ENCODE data around the gene MAP2K1.

Gene MAP2K1

GRCh38 chr15:66419471-66419870 lies 32.8 kb downstream of the MAP2K1 start:
- no peak overlapping the region for H3K4me3 ChIP-seq (ENCODE audit: control insufficient read depth in 1 of 7, extremely low read depth in 1 of 7, insufficient read depth in 4 of 7, low read depth in 2 of 7, low read length in 6 of 7)
- peaks cover 0 to 7% (median 0%) of the 10 kb centered on the region in 4 experiments for H3K4me1 ChIP-seq (ENCODE audit: control extremely low read depth in 1 of 4, control insufficient read depth in 4 of 4, insufficient read depth in 4 of 4, low read length in 3 of 4)
- CTCF ChIA-PET: no interaction called here
- H3K27me3 ChIP-seq (replicated peaks in 2 of 5; ENCODE audit: control insufficient read depth in 4 of 5, insufficient read depth in 5 of 5, low read length in 4 of 5): no peaks in the 10 kb centered on the region
- H3K9me3 ChIP-seq (ENCODE audit: control extremely low read depth in 1 of 5, control insufficient read depth in 4 of 5, insufficient read depth in 2 of 5, low read depth in 1 of 5, low read length in 4 of 5): peaks cover 0 to 6% (median 6%) of the 10 kb centered on the region in 5 experiments
- no peak overlapping the region for H3K27ac ChIP-seq (ENCODE audit: insufficient read depth in 1 of 2, low read depth in 1 of 2, low read length in 2 of 2, poor library complexity in 1 of 2, severe bottlenecking in 2 of 2)
- no CpG with 5 or more reads among the region's 3 CpGs for WGBS (ENCODE audit: insufficient coverage)
- POLR2A ChIA-PET: no interaction called here
- no peaks in the 10 kb centered on the region for H3K36me3 ChIP-seq (ENCODE audit: control insufficient read depth in 4 of 4, insufficient read depth in 4 of 4, low read length in 3 of 4)
- no peak for DNase-seq

GRCh38 chr15:66422347-66422746 lies 35.6 kb downstream of the MAP2K1 start:
- 97% methylated on average over 3 of the region's 4 CpGs for WGBS (ENCODE audit: insufficient coverage)
- POLR2A ChIA-PET: no interaction called here

GRCh38 chr15:66423149-66423548 lies 36.4 kb downstream of the MAP2K1 start:
- H3K4me3 ChIP-seq (ENCODE audit: control insufficient read depth in 1 of 7, extremely low read depth in 1 of 7, insufficient read depth in 4 of 7, low read depth in 2 of 7, low read length in 6 of 7): no peak overlapping the region
- CTCF ChIA-PET: no interaction called here
- no peaks in the 10 kb centered on the region for H3K36me3 ChIP-seq (ENCODE audit: control insufficient read depth in 4 of 4, insufficient read depth in 4 of 4, low read length in 3 of 4)
- no peak overlapping the region for H3K27ac ChIP-seq (ENCODE audit: insufficient read depth in 1 of 2, low read depth in 1 of 2, low read length in 2 of 2, poor library complexity in 1 of 2, severe bottlenecking in 2 of 2)
- DNase-seq: no peak
- WGBS (ENCODE audit: insufficient coverage): 100% methylated on average over 2 of the region's 3 CpGs
- H3K4me1 ChIP-seq (ENCODE audit: control extremely low read depth in 1 of 4, control insufficient read depth in 4 of 4, insufficient read depth in 4 of 4, low read length in 3 of 4): peaks cover 0 to 13% (median 0%) of the 10 kb centered on the region in 4 experiments
- no peaks in the 10 kb centered on the region for H3K9me3 ChIP-seq (ENCODE audit: control extremely low read depth in 1 of 5, control insufficient read depth in 4 of 5, insufficient read depth in 2 of 5, low read depth in 1 of 5, low read length in 4 of 5)
- POLR2A ChIA-PET: no interaction called here
- H3K27me3 ChIP-seq (replicated peaks in 2 of 5; ENCODE audit: control insufficient read depth in 4 of 5, insufficient read depth in 5 of 5, low read length in 4 of 5): no peaks in the 10 kb centered on the region

More at GRCh38 chr15:66422347-66422746, 35.6 kb downstream of the MAP2K1 start:
- DNase-seq: no peak
- H3K9me3 ChIP-seq (ENCODE audit: control extremely low read depth in 1 of 5, control insufficient read depth in 4 of 5, insufficient read depth in 2 of 5, low read depth in 1 of 5, low read length in 4 of 5): no peaks in the 10 kb centered on the region
- no peak overlapping the region for H3K4me3 ChIP-seq (ENCODE audit: control insufficient read depth in 1 of 7, extremely low read depth in 1 of 7, insufficient read depth in 4 of 7, low read depth in 2 of 7, low read length in 6 of 7)
- no peak overlapping the region for H3K27ac ChIP-seq (ENCODE audit: insufficient read depth in 1 of 2, low read depth in 1 of 2, low read length in 2 of 2, poor library complexity in 1 of 2, severe bottlenecking in 2 of 2)
- H3K27me3 ChIP-seq (replicated peaks in 2 of 5; ENCODE audit: control insufficient read depth in 4 of 5, insufficient read depth in 5 of 5, low read length in 4 of 5): no peaks in the 10 kb centered on the region
- H3K36me3 ChIP-seq (ENCODE audit: control insufficient read depth in 4 of 4, insufficient read depth in 4 of 4, low read length in 3 of 4): no peaks in the 10 kb centered on the region
- H3K4me1 ChIP-seq (ENCODE audit: control extremely low read depth in 1 of 4, control insufficient read depth in 4 of 4, insufficient read depth in 4 of 4, low read length in 3 of 4): peaks cover 0 to 16% (median 0%) of the 10 kb centered on the region in 4 experiments
- CTCF ChIA-PET: no interaction called here

GRCh38 chr15:66424963-66425612 lies 38.4 kb downstream of the MAP2K1 start:
- H3K4me1 ChIP-seq (ENCODE audit: control extremely low read depth in 1 of 4, control insufficient read depth in 4 of 4, insufficient read depth in 4 of 4, low read length in 3 of 4): peaks cover 0 to 18% (median 0%) of the 10 kb centered on the region in 4 experiments
- ChIA-PET POLR2A (no interaction called here), CTCF (no interaction called here)
- WGBS (ENCODE audit: insufficient coverage): 96% methylated on average over 8 of the region's 9 CpGs
- H3K36me3 ChIP-seq (ENCODE audit: control insufficient read depth in 4 of 4, insufficient read depth in 4 of 4, low read length in 3 of 4): no peaks in the 10 kb centered on the region
- no peak overlapping the region for H3K4me3 ChIP-seq (ENCODE audit: control insufficient read depth in 1 of 7, extremely low read depth in 1 of 7, insufficient read depth in 4 of 7, low read depth in 2 of 7, low read length in 6 of 7)
- no peaks in the 10 kb centered on the region for H3K9me3 ChIP-seq (ENCODE audit: control extremely low read depth in 1 of 5, control insufficient read depth in 4 of 5, insufficient read depth in 2 of 5, low read depth in 1 of 5, low read length in 4 of 5)
- no peaks in the 10 kb centered on the region for H3K27me3 ChIP-seq (replicated peaks in 2 of 5; ENCODE audit: control insufficient read depth in 4 of 5, insufficient read depth in 5 of 5, low read length in 4 of 5)
- no peak for DNase-seq
- no peak overlapping the region for H3K27ac ChIP-seq (ENCODE audit: insufficient read depth in 1 of 2, low read depth in 1 of 2, low read length in 2 of 2, poor library complexity in 1 of 2, severe bottlenecking in 2 of 2)

- H3K4me1 ChIP-seq (ENCODE audit: control extremely low read depth in 1 of 4, control insufficient read depth in 4 of 4, insufficient read depth in 4 of 4, low read length in 3 of 4): peaks cover 0 to 18% (median 0%) of the 10 kb centered on the region in 4 experiments
- H3K27ac ChIP-seq (ENCODE audit: insufficient read depth in 1 of 2, low read depth in 1 of 2, low read length in 2 of 2, poor library complexity in 1 of 2, severe bottlenecking in 2 of 2): no peak overlapping the region
- H3K9me3 ChIP-seq (ENCODE audit: control extremely low read depth in 1 of 5, control insufficient read depth in 4 of 5, insufficient read depth in 2 of 5, low read depth in 1 of 5, low read length in 4 of 5): no peaks in the 10 kb centered on the region
- POLR2A ChIA-PET: no interaction called here
- CTCF ChIA-PET: no interaction called here
- H3K36me3 ChIP-seq (ENCODE audit: control insufficient read depth in 4 of 4, insufficient read depth in 4 of 4, low read length in 3 of 4): no peaks in the 10 kb centered on the region
- WGBS (ENCODE audit: insufficient coverage): no CpG with 5 or more reads among the region's 4 CpGs
- no peaks in the 10 kb centered on the region for H3K27me3 ChIP-seq (replicated peaks in 2 of 5; ENCODE audit: control insufficient read depth in 4 of 5, insufficient read depth in 5 of 5, low read length in 4 of 5)
- no peak overlapping the region for H3K4me3 ChIP-seq (ENCODE audit: control insufficient read depth in 1 of 7, extremely low read depth in 1 of 7, insufficient read depth in 4 of 7, low read depth in 2 of 7, low read length in 6 of 7)
- DNase-seq: no peak
Observed at GRCh38 chr15:66425837-66426236, 39.1 kb downstream of the MAP2K1 start.

- H3K4me1 ChIP-seq (ENCODE audit: control extremely low read depth in 1 of 4, control insufficient read depth in 4 of 4, insufficient read depth in 4 of 4, low read length in 3 of 4): peaks cover 0 to 18% (median 0%) of the 10 kb centered on the region in 4 experiments
- DNase-seq: peak in 2 of 3 donors; percentile 3 to 13
- no peaks in the 10 kb centered on the region for H3K36me3 ChIP-seq (ENCODE audit: control insufficient read depth in 4 of 4, insufficient read depth in 4 of 4, low read length in 3 of 4)
- no peak overlapping the region for H3K27ac ChIP-seq (ENCODE audit: insufficient read depth in 1 of 2, low read depth in 1 of 2, low read length in 2 of 2, poor library complexity in 1 of 2, severe bottlenecking in 2 of 2)
- ChIA-PET POLR2A (no interaction called here), CTCF (interaction anchor here (0.6 kb wide), 1 partner anchor 640 kb away, joined by 4 read pairs; no protein-coding TSS in a partner anchor)
- no peak overlapping the region for H3K4me3 ChIP-seq (ENCODE audit: control insufficient read depth in 1 of 7, extremely low read depth in 1 of 7, insufficient read depth in 4 of 7, low read depth in 2 of 7, low read length in 6 of 7)
- WGBS (ENCODE audit: insufficient coverage): 83% methylated on average over 2 of the region's 4 CpGs
- no peaks in the 10 kb centered on the region for H3K9me3 ChIP-seq (ENCODE audit: control extremely low read depth in 1 of 5, control insufficient read depth in 4 of 5, insufficient read depth in 2 of 5, low read depth in 1 of 5, low read length in 4 of 5)
- H3K27me3 ChIP-seq (replicated peaks in 2 of 5; ENCODE audit: control insufficient read depth in 4 of 5, insufficient read depth in 5 of 5, low read length in 4 of 5): no peaks in the 10 kb centered on the region
Observed at GRCh38 chr15:66429117-66429516, 42.4 kb downstream of the MAP2K1 start.

GRCh38 chr15:66429546-66429945 lies 42.8 kb downstream of the MAP2K1 start:
- H3K4me1 ChIP-seq (ENCODE audit: control extremely low read depth in 1 of 4, control insufficient read depth in 4 of 4, insufficient read depth in 4 of 4, low read length in 3 of 4): peaks cover 0 to 18% (median 0%) of the 10 kb centered on the region in 4 experiments
- H3K9me3 ChIP-seq (ENCODE audit: control extremely low read depth in 1 of 5, control insufficient read depth in 4 of 5, insufficient read depth in 2 of 5, low read depth in 1 of 5, low read length in 4 of 5): no peaks in the 10 kb centered on the region
- POLR2A ChIA-PET: no interaction called here
- H3K4me3 ChIP-seq (ENCODE audit: control insufficient read depth in 1 of 7, extremely low read depth in 1 of 7, insufficient read depth in 4 of 7, low read depth in 2 of 7, low read length in 6 of 7): no peak overlapping the region
- no peak overlapping the region for H3K27ac ChIP-seq (ENCODE audit: insufficient read depth in 1 of 2, low read depth in 1 of 2, low read length in 2 of 2, poor library complexity in 1 of 2, severe bottlenecking in 2 of 2)
- 87% methylated on average over 3 of the region's 7 CpGs for WGBS (ENCODE audit: insufficient coverage)
- H3K27me3 ChIP-seq (replicated peaks in 2 of 5; ENCODE audit: control insufficient read depth in 4 of 5, insufficient read depth in 5 of 5, low read length in 4 of 5): no peaks in the 10 kb centered on the region
- DNase-seq: no peak
- no peaks in the 10 kb centered on the region for H3K36me3 ChIP-seq (ENCODE audit: control insufficient read depth in 4 of 4, insufficient read depth in 4 of 4, low read length in 3 of 4)
- CTCF ChIA-PET: no interaction called here

Measured in common myeloid progenitor, CD34-positive (primary cell).